DMS 273 (cell line): ENCODE measurements around the gene HAPSTR1.

Experiments used
- DNase-seq: peaks from one replicate; lab custom pipeline; 2025; ENCODE audit not compliant: unreplicated experiment; lab: John Stamatoyannopoulos, UW

The HAPSTR1 gene

DNA sequence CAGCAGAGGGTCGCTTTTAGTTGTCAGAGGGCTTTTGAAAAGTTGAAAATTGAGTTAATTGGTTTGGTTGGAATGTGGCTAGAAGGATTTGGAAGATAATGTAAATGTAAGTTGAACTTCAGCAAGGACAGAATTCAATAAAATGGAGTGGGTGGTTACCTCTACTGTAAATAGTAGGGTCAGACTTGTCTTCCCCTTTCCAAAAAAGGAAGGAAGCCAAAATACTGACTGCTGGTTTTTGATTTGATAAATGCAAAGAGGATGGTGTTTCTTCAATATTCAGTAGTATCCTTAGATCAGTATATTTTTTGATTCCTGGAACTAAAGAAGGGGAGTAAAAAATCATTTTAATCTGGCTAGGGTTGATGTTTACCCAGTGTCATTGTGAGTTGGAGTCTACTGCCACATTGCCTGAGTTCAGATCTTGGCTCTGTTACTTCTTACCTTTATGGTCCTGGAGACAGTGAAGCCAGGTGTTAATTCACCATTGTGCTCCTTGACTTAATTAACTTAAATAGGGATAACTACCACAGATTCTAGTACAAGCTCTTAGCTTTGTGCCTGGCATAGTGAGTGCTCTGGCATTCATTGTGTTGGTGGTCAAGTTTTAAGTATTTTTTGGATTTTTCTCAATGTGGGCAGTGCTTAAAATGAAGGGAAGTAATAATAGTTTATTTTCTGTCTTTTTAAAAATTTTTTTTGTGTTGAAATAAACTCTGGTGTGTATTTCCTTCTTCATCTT is 4.4 kb downstream of the HAPSTR1 start:
- DNase-seq = no peak

DNA sequence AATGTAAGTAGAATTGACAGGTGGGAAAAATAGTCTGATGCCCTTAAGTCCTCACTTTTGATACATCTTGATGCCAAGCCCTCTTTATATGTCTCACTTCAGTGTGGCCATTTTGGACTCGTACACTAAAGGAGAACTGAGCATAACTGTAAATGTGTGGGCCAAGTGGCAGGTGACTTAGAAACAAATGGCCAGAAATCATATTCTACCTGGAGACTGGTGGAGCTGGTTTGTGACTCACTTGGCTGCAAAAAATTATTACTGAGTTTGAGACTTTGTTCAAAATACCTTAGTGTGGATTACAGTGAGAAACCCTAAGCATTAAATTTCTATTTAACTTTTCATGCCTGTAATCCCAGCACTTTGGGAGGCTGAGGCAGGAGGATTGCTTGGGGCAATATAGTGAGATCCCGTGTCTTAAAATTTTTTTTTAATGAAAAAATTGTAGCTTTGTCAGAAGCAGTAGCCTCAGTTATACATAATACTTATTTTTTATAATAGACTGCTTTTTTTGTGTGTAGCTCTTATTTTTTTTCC is 5.0 kb downstream of the HAPSTR1 start:
- DNase-seq = no peak

DNA sequence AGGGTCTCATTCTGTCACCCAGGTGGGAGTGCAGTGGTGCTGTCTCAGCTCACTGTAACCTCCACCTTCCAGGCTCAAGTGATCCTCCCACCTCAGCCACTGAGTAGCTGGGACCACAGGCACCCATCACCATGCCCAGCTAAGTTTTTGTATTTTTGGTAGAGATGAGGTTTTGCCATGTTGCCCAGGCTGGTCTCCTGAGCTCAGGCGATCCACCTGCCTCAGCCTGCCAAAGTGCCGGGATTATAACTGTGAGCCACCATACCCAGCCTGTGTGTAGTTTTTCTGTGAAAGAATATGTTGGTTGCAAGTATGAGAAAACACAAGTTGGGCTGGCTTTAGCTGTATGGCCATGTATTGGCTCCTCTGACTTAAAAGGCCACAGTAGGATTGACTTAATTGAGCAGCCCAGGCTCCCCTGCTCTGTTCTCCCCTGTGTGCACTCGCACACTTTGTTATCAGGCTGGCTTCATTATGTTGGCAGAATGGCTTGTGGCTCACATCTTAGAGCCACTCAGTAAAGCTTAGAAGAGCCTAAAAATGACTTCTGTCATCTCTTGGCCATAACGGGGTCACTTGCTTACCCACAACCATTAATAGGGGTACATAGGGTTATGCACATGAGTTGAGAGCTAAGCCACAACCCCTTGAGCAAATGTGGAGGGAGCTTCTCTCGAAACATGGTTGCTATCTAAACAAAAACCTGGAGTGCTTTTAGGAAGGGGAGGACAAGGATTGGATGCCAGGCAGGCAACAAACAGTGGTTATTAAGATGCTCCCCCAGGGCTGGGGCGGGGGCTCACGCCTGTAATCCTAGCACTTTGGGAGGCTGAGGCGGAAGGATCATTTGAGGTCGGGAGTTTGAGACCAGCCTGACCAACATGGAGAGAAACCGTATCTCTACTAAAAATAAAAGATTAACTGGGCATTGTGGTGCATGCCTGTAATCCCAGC is 6.1 kb downstream of the HAPSTR1 start:
- no peak for DNase-seq

DNA sequence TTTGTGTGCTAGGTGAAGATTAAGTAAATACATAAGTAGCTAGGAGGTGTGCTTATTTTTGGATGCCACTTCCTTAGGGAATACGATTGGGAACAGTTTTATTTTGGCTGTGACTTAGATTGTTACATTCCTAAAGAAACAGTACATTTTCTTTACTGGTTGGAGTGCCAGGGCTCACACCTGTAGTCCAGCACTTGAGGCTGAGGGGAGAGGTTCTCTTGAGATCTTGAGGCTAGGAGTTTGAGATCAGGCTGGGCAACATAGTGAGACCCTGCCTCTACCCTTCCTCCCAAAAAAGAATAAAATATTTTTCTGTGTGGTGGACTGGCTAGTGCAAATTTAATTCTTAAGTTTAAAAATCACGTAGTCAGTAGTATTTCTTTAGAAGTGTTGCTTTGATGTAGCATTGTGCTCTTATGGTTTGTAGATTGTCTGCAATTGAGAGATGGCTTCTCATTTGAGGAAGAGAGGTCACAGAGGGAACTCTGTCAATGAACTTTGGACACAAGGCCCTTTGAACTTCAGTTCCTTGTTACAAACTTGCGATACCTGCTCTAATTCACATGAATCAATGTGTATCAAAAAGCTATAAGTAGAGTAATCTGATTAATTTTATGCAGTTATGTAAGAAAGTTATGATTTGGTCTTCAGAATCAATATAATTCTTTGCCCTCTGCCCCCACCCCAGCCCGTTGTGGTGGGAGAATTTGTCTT is 7.1 kb downstream of the HAPSTR1 start:
- no peak for DNase-seq

DNA sequence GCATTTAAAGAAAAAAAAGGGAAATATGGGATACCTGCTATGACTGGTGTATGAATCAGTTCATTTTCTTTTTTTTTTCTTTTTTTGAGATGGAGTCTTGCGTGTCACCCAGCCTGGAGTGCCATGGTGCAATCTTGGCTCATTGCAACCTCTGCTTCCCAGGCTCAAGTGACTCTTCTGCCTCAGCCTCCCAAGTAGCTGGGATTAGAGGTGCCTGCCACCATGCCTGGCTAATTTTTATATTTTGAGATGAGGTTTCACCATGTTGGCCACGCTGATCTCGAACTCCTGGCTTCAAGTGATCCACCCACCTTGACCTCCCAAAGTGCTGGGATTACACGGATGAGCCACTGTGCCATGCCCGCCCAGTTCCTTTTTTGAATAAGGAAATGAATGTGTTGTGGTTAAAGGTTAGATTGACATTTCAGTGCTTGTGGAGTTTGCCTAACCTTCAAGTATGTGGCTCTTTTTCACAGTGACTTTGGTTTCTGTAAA is 7.7 kb downstream of the HAPSTR1 start:
- no peak for DNase-seq

DNA sequence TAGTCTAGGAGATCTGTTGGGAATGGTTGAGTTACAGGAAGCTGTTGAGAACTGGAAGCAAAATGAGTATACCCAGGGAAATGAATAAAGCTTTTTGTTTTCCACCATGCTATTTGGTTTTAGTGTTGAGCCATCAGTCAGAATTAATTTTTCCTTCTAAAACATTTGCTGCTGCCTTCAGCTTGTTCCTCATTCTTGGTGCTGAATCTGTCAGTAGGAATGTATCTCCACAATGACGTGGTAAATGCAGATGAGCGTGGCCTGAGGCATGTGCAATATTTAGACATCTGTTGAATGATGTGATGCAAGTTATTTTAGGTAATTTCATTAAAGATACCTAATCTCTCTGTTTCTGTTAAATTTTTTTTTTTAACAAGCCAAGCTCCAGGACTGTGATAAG is 10.9 kb downstream of the HAPSTR1 start:
- no peak for DNase-seq

DNA sequence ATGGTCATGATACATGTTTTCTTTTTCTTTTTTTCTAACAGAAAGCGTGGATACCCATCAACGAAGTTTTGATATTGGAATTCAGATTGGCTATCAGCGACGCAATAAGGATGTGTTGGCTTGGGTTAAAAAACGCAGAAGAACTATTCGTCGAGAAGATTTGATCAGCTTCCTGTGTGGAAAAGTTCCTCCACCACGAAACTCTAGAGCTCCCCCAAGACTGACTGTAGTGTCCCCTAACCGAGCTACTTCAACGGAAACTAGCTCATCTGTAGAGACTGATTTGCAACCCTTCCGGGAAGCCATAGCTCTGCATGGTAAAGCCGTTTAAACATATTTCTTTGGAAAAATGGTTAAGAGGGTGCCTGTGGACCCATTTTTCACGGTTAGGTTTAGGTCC is 11.5 kb downstream of the HAPSTR1 start:
- no peak for DNase-seq

DNA sequence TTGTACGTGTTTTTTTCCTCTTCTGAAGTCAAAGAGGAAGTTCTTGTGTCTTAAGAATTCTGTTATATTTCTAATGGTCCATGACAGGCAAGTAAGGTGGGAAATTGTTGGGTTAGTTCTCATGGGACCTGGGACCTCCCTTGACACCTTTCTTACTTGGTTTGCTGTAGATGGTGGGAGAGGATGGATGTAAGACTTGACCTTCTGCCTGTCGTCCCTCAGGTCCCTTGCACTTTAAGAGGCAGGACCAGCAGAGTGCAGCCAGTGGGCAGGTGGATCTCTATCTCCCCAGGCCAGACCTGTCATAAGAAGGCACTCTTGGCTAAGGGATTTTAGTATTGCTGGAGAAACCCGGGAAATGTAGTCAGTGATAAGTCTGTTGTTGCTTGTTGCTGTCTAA is 12.1 kb downstream of the HAPSTR1 start:
- DNase-seq = no peak

DNA sequence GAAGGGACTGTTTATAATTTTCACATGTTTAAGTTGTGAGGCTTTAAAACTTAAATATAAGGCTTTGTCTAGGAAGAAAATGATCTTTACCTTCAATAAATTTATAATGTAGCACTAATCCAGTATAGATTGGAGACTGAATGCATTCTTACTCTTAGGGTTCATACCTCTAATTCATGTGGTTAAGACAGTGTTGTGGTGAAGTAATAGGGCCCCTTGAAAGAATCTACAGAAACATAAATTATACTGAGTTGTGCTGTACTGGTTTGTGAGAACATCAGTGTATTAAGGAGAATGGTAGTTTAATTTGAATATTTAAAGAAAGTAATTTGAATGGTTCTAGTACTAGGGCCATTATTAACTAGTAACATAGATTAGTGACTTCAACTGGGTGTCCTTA is 13.7 kb downstream of the HAPSTR1 start:
- DNase-seq = no peak

DNA sequence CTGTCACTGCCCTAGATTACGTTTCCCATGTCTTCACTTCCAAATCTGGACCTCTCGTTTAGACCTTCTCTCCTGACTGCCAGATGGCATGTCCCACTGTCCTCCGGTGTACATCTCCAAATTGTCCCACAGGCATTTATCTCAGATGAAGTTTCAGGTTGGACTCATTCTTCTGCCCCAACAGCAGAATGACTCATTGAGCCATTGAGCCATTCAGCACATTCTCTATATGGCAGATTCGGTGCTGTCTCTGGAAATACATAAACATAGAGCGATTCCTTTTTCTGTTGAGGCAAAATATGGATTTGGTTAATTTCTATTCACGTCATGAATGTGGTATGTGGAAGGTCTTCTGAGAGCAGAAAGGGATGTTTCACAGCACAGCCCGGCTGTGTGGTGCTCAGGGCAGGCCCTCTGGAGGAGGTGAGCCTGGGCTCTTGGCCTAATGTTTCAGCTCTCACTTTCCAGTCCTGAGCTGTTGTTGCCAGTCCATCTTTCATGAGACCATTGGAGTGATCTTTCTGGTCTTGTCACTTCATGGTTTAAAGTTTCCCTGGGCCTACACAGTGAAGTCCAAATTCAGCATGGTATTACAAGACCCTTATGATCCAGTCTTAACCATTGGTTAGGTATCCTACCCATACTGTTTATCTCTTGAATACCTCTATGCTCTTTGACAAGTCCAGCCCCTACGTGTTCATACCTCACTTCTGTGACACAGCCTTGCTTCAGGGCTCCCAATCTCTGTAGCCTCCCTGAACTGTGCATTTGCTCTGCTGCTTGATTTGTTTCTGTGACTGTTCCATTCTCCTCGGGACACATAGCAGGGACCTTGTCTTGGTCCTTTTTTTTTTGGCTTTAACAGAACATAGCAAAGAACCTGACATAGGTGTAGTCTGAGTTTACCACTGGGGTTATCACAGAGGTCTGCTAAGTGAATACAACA is 15.9 kb downstream of the HAPSTR1 start:
- DNase-seq = no peak

DNA sequence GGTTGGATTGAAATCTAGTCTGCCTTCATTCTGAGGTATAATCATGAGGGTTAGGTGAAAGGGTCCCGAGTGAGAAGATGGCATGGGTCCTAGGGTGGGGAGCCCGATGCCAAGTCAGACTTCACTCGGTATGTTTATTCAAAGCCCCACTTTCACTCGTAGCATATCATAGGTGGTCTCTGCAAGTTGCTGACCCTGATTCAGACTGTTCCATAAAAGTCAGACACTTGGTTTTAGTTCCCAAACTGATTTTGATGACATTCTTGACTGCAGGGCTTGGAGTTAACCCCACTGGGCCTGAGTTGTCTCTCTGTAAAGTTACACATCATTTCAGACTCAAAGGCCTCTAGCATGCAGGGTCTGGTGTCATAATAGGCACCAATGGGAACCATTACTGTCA is 17.8 kb downstream of the HAPSTR1 start:
- DNase-seq = no peak

DNA sequence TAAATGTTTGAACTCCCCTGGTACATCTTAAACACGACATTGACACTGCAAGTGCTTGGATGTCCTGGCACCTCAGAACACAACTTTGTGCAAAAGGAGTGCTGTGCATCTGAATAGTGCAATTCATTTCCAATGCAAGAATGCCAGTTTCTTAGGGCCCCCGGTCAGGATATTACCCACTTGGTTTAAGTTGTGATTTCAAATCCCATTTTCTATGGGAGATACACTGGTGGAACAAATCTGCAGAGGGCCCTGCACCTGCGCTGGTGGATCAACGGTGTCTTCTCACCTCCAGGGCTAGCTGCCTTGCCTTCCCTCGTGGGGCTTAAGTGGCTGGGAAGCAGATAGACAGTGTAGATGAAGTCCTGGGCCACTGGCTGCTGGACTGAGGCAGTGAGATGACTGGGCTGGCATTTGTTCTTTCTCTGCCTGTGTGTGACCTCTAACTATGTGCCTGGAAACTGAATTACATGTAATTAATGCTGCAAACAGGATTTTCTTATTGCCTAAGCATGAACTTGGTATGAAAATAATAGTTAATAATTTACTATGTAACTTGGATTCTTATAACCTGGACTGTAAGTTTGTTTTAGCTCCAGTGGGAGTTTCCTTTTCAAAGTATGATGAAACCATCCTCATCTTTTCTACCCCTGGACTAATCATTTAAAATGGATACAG is 20.9 kb downstream of the HAPSTR1 start:
- no peak for DNase-seq

DNA sequence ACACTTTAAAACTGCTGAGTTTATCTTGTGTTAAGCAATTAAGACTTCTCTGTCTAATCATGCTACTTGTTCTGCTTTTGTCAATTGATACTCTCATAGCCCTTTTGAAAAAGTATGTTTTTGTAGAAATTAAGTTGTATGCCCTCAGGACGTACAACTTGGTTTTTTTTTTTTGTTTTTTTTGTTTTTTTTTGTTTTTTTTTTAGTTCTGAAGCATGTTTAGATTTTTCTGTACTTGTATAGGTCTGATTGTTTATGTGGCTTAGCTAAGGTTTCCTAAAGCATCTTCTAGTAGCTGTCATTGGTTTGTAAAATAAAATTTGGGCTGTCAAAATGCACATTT is 21.4 kb downstream of the HAPSTR1 start:
- no peak for DNase-seq

DNA sequence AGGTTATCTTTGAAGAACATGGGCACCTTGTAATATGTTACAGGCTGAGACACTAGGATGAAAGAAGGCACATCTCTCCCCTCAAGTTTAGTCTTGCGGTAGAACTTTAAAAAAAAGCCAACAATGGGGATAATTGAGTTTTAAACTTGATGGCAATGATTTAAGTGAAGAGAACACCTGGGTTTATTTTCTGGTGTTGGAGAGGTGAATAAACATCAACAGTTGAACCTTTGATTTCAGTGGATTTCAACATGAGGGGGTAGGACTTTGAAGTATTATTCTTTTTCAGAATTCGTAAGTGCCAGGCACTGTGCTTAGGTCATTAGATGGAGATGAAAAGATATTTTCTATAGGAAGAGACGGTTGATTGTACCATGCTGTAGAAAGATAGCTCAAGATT is 22.3 kb downstream of the HAPSTR1 start:
- DNase-seq = no peak

DNA sequence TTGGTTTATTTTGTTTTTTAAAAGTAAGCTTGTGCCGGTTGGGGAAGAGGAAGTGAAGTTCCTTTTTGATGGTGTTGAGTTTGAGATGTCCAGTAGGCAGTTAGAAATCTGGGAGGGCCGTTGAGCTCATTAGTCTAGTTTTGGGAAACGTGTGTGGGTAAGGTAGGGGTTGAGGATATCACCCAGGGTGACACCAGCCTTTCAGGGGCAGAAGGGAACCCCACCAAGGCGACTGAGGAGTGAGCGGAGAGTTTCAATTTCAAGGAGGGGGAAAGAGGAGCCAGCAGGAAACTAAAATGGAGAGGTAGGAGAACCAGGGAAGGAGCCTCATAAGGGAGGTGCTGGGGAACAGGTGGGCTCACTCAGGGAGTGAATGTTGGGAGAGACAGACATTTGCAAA is 22.7 kb downstream of the HAPSTR1 start:
- DNase-seq = no peak

DNA sequence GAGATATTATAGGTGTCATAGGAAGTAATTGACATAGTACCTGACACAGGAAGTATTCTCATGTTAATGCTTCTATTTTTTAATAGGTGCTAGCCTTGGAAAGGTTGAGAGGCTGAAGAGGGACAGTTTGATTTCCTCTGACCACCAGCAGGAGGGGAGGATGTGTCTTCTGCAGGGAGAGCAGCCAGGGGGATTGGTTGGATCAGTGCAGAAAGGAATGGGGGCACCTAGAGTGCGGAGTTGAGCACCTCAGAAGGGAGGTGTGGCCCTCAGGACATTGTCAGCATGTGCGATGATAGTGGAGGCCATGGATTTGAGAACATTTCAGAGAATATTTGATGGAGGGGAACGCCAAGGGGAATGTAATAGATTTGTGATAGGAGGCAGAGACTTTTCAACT is 23.4 kb downstream of the HAPSTR1 start:
- DNase-seq = no peak

DNA sequence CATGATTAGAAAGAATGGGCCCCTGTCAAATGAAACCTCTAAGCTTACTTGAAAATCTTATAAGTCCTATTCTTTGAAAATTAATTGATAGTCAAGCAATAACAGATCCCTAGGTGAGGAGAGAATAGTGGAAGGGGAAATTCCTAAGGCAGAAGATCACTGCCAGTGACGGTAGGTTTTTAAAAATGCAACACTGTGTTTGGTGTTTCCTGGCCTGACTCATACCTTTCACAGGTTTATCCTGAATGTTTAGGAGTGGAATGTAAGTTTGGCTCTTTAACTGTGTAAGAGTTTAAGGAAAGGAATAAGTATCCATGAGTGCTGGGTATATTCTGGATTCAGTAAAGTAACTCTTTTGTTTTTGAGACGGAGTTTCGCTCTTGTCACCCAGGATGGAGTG is 23.8 kb downstream of the HAPSTR1 start:
- DNase-seq = no peak

DNA sequence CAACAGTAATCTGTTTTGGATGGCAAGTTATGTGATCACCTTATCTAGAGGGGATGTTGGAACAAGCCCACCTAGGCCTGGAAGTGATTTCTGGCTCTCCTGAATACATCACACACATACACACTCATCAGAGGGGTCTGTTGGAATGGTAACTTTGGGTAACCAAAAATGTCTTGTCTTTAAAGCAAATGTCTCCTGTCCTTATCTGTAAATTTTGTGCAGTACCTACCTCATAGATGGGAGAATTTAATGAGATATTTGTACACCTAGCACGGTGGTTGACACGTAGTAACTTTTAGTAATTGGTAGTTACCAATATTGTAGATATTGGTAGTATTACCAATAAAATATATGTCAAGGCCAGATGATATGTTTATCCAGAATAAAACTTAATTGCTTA is 24.7 kb downstream of the HAPSTR1 start:
- DNase-seq = no peak

DNA sequence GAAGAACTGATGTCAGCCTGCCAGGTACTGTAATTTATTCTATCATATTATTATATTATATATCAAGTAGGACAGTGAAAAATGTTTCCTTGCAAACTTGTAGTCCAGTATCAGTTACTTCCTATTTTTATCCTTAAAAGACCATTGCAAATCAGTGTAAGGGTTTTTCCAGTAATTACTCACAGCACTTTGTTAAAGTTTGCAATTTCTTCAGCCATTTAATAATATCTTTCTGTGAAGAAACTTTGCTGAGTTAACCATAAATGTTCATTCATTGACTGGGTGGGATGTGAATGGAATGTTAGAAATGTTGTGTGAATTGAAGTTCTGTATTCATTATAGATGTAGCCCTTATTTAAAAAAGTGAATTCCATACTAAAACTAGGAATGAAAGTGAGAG is 26.7 kb downstream of the HAPSTR1 start:
- DNase-seq = no peak

DNA sequence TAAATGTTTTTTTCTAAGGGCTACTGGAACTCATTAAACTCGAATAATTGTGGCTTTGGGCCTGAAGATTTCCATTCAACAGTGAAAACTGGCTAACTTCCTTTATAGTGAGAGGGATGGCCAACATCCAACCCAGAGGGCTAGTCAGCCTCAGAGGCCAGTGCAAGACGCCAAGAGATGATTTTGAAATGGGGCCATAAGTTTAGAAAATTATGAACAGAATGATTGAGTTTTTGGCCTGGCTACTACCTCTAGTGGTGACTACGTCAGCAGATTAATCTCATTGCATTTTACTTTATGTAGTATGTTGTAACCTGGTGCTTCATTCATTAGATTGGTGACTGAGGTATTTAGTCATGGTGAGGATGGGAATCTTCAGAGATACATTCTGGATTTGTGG is 28.4 kb downstream of the HAPSTR1 start:
- no peak for DNase-seq
